Fibroblast of gingiva (primary cell): ENCODE results near the gene PNP.

Source experiments
- DNase-seq: peaks from one replicate; pipeline ENCODE4 v3.0.0-alpha.2; 2011; ENCODE audit warnings: low read depth

Gene PNP

DNA sequence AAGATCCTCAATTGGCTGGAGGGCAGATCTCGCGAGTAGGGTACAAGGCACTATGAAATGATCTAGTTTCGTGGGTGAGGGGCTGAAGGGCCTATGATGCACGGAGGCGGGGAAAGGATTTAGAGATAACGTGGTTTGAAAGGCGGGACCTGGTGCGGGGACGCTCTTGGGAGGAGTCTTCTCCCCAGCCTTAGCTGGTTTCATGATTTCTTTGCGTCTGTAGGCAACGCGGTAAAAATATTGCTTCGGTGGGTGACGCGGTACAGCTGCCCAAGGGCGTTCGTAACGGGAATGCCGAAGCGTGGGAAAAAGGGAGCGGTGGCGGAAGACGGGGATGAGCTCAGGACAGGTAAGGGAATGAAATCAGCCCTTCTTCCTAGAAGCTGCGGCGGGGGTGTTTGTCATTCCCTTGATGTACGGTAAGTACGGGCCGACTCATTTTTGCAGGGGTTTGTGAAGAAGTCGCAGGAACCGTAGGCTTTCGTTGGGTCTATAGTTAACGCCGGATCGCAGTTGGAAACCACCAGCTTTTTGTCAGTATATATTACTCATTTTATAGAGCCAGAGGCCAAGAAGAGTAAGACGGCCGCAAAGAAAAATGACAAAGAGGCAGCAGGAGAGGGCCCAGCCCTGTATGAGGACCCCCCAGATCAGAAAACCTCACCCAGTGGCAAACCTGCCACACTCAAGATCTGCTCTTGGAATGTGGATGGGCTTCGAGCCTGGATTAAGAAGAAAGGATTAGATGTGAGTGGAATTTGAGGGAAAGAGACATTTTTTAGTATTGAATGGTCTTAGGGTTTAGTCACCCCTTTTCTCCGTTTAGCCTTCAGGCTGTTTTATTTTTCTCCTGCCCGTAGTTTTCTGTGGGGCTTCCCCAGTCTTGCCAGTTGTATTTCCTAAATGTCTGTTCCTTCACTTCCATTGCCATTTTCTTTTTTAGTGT is 13.6 kb upstream of the PNP start:
- DNase-seq: peak; percentile 84

DNA sequence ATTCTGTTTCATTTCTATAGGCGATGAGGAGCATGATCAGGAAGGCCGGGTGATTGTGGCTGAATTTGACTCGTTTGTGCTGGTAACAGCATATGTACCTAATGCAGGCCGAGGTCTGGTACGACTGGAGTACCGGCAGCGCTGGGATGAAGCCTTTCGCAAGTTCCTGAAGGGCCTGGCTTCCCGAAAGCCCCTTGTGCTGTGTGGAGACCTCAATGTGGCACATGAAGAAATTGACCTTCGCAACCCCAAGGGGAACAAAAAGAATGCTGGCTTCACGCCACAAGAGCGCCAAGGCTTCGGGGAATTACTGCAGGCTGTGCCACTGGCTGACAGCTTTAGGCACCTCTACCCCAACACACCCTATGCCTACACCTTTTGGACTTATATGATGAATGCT is 12.2 kb upstream of the PNP start:
- no peak for DNase-seq

DNA sequence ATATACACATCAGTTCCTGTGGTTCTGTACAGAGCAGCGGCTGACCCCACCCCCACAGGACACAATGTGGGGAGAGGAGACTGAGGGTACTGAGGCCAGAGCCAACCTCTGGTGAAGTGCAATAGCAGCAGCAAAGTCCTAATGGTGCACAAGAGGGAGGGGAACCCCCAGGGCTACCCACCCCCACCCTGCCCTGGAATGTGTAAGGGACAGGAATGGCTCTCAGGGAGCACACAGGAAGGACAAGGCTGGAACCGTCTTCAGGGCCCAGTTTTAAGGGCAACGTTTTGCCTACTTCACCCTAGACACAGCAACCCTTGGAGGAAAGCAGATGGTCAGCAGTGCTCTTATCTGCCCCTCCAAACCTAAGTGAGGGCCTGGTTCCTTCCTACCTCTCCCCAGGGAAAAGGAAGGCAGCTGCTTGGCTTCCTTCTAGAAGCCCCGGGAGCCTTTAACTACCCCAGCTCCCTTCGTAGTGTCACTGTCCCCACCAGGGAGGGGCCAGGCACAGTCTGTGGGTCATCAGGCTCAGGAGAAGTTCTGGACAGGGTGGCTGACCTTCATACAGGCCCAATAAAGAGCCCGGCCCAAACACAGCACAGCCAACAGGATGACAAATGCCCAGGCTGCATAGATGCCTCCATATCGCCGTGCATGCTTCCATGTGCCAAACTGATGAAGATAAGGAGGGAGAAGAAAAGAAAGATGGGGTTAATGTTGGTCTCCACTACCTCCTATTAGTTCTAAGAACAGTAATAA is 11.0 kb upstream of the PNP start:
- no peak for DNase-seq

DNA sequence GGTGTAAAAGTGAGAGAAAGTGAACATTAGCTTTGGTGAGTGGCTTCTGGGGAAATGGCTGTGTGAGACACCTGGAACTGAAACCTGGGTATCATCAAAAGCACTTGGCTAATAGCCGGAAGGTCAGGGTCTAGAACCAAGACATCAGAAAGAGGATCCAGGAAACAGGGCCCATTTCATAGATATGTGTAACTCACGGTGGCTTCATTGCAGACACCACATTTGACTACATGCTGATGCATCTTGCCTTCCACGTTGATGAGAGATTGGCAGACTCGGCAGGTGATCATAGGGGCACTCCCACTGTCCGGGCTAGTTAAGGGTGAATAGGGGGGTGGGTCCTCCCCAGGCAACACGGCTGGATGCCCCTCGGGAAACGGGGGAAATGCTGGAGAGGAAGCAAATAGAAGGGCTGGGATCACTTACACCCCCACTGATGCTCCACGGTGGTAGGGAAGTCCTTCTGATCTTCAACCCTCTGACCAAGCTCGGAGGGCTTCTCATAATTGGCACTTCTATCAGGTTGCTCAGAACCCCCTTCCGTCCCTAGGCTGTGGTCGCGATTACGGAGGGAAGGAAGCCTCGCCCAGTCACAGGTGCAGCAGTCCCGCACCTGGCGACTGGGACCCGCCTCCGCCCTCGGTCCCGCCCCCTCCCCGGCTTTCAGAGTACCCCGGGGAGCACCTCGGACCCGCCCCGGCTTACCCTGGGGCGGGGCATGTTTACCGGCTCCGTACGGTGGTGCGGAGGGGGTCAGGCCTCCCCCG is 8.6 kb upstream of the PNP start:
- no peak for DNase-seq

DNA sequence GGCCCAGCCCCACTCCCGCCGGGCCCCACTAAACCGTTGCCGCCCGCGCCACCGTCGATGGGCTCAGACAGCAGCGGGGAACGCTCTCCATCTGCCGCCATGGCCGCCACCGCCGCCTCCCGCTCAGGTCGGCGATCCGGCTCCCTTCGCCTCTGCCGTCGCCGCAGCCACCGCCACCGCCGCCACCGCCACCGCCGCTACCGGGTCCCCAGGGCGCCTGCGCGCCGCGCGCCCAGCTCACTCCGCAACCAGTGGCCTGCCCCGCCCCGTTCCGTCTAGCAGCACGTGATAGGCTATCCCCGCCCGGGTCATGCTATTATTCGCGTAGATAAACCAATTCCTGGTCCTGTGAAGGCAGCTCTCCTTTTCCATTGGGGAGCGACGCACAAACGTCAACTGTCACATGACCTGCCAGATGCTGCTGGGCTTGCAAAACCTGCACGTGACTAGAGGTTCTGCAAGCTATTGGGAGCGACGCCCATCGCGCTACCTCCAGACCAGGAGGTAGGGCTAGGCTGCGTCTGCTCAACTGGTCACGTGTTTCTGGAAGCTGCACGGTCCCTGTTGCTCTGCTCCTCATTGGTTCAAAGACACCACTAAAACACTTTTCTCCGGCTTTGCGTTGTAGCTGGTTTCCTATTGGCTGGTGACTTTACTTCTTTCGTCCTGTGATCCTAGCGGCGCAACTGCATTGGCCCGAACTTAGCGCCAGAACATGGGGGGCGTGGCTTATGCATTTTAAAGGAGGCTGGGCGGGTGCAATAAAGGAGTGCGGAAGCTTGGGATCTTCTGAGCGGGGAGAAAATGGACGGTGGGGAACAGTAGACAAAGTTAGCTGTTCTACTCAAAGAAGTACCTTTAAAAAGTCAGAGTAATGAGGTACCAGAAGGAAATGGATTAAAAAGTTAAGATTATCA is 7.7 kb upstream of the PNP start, which contains the start of gene PIP4P1:
TSS of gene PIP4P1 (minus strand) at position 210 of the 917 bp plus-strand sequence. CDS start at position 101, 109 bp downstream.
- peak; percentile 100 for DNase-seq

DNA sequence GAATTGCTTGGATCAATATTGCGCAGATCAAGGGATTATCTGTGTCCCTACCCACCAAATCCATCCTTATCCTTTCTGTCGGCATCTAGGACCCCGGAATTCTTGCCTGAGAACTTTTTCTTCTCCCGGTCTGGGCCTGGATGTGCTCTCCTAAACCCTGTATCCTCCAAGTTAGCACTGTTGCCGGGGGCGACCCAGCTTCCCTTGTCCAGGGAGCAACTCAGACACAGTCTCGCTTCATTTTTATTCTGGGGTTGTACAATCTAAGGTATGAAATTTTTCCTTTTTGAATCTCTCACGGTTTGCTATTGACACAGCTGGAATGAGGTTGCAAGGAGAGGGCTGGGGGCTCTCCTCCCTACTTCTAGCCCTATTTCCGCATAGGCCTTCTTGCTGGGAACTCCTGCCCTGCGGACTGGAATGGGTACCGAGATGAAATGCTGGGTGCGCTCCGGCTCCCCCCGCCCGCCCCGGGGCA is 403 bp upstream of the PNP start:
- DNase-seq: no peak

DNA sequence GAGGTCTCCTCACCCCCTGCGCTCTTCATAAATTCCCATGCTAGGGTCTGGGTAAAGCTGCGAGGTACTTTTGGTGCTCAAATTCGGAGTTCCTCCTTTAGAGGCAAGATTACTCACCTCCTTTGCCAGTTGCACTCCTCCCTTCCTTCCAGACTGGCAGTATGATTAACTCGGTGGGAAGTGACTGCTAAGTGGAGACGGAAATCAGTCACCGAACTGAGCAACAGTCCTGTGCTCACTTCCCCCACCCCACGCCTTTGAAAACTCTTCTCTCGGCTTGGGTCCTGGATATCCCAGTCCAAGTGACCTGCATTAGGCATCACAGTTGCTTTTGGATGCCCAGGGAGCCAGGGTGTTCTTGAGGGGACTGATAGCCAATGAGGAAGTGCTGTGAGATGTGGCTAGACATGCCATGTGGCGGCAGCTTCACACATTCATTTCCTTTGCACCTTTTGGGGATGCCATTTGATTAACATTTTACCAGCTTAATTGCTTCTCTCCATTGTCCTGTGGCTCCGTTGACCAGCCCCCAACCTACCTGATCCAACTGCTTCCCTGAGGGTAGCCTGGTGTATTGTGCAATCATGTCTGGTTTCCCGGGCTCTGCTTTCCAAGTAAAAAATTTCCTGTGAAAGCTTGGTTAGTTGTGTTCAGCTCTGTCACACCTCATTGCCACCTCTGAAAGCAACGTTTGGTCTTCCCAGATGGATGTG is 840 bp downstream of the PNP start:
- DNase-seq: peak; percentile 46

DNA sequence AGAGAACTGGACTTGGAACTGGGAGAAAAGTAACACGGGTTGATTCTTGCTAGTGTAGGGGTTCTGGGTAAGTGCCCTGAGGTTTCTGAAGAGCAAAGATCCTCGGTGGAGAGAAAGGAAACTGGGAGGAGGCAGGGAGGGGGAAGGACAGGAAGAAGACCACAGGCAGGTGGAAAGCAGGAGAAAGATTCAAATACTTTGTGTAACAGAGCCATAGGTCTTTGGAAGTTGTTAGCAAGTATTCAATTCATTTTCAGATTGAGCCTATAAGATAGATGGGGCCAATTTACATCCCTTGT is 1.3 kb downstream of the PNP start:
- DNase-seq: no peak

DNA sequence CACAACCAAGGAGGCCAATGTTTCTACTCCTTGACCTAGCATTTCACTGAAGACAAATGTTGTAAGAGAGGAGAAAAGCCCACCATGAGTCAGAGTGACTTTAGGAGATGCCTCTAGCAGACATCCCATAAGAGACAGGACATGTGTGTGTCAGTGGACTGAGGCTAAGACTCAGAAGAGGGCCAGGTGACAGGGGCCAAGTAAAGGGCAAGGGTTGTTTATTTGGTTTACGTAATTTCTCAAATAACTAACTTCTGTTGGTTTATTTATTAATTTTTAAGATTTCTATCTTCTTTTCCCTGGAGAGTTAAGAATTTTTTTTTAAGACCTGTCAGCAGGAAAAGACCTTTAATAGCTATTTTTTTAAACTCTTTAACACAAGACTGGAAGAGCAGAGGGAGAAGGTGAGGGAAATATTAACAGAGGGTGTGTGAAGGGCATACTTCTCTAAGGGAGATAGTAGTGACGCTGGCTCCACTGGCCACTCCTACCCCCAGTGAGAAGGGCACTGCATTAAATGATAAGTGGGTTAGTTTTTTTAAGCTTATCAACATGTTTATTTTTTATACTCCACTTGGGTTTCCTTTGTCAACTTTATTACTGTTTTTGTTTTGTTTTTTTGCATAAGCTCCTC is 3.4 kb downstream of the PNP start:
- no peak for DNase-seq

DNA sequence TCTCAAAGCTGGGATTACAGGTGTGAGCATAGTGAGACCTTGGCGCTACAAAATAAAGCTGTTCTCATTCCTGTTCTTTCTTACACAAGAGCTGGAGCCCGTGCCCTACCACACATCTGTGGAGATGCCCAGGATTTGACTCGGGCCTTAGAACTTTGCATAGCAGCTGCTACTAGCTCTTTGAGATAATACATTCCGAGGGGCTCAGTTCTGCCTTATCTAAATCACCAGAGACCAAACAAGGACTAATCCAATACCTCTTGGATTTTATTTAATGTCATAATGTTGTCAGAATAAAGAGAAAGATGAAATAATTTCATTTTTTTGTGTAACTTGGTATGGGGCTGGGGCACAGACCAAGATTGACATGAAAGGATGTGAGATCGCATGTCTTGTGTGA is 7.6 kb downstream of the PNP start:
- no peak for DNase-seq

DNA sequence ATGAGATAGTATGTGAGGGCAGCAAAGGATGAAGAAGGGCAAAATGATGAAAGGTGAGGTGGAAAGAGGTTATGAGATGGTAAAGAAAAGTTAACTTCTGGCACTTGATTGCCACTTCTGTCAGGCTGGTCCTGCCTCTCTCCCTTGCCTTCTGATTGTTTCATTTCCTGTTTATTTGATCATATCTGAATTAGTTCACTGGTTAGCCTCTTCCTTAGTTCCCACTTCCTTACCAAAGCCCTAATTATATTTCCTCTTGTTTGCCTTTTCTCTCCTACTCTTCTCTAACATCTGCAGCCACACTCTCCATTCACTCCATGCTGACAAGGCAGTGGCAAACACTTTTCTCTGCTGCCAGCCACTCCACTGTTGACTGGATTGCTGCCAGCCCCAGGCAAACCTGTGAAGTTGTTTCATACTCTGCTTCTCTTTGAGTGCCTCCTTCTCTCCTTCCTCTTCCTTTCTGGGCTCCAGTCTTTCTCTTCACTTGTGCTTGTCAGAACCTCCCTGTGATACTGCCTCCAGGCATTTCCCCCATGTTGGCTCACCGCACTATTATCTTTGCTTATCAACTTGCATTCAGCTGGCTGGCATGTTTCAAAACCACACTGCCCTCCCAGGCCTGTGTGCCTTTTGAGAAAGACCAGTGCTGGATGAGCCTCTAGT is 8.1 kb downstream of the PNP start:
- no peak for DNase-seq

DNA sequence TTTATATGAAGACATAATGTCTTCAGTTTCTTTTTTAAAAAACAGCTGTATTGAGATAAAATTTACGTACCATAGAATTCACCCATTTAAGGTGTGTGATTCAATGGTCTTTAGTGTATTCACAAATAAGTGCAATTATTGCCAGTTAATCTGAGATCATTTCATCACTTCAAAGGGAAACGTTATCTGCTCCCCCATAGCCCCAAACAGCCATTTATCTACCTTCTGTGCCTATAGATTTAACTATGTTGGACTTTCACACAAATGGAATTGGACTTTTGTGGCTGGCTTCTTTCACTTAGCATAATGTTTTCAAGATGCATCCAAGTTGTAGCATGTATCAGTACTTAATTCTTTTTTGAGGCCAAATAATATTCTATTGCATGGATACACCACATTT is 9.7 kb downstream of the PNP start:
- DNase-seq: no peak

DNA sequence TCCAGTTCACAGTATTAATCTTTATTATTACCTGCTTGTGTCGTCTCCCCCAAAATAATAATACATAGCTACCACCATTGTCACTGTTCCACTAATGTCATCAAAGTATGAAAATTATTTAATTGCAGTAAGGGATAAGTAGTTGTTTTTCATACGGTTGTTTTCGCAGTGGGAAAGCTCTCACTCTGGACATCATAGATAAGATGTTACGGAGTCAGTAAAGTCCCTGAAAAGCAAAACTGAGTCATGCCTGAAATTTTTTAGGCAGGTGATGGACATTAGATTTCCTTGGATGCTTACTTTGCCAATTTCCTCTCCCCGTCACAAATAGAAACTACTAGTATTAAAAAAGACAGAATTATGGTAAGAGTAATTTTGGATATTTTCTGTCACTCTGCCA is 13.2 kb downstream of the PNP start:
- no peak for DNase-seq

DNA sequence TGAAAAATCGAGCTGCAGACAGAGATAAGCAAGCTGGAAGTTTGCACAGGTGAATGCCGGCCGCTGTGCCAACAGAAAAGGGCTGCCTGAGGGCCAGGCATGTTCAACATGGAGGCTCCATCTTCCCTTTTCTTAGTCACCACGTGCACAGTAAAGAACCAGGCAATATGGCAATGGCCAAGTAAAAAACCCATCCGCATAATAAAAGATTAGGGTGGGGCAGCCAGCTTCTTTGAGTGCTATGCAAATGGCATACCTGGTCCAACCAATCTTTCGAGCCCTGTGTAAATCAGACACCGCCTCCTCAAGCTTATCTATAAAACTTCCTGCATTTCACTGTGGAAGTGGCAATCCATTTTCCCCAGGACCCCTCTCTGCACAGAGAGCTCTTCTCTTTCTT is 16.7 kb downstream of the PNP start:
- DNase-seq: no peak

DNA sequence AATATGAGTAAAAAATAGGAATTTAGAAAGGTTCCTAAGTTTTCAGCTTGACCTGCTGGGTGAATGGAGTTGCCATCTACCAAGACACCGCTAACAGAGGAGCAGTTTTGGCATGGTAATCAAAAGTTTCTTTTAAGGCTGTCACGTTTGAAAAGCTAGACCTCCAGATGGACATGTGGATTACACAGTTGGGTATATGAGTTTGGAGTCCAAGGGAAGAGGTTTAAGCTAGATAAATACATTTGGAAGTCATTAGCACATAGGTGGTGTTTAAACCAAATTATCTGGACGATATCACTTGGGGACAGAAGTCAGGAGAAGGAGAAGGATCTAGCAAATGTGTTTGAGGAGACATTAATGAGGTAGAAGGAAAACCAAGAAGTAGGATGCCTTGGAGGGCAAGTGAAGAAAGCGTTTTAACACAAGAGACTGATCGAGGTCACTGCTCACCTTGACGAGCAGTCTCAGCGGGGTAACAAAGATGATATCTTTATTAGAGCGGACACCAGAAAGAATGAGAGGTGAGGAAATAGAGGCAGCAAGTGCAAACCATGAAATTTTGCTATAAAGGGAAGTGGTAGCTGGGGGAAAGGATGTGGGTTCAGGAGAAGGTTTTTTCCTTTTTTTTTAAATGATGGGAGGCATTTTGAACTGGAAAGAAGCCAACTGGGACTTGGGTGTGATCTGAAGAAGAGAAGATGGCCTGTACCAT is 17.6 kb downstream of the PNP start:
- no peak for DNase-seq

DNA sequence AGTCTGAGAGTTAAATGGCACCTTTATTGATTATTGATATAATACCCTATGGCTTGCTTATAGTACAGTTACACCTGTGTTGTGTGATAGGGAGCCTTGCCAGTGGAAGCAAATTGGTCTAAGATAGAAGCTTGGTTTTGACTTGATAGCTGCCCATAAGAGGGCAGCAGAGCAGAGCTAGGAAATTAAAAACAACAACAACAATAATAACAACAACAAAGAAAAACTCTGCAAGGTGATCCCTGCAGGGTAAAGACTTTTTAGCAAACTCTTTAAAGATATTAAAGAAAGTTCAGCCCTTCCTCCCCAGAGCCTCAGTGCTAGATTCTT is 18.2 kb downstream of the PNP start:
- DNase-seq: no peak

DNA sequence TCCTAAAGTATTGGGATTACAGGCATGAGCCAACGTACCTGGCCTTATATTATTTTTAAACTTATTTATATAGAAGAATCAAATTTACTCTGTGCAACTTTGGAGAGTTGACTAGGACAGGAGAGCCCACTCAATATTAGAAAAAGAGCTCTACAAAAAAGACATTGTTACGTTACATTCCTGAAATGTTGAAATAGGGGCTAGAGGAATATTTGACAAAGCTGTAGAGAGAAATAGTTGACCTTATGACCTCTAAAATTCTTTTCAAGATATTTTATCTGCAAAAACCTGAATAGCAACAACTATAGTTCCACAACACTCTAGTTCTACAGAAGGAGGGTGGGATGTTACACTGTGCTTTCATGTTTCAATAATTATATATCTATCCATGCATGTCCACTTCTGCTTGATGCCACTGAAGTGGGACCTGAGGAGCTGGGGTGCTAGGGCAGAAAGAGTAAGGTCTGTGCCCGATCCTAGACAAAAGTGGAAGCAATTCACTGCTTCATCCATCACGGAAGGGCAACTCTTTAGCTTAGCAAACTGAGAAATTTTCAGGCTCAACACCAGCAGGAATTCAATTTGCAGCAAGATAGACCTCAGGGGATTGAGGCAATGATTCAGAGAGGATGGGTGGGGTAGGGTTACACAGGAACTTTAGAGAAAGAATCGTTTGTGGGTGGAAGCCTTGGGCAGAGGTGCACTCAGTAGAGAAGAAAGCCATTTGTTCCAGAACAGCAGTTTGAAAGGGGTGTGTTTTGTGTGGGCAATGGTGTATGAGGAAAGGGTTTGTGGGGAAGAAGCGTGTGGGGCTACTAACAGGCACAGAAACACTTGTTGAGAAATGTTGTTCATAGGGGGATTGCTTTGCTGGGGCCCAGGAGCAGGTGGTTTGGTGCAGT is 20.1 kb downstream of the PNP start:
- DNase-seq: no peak

DNA sequence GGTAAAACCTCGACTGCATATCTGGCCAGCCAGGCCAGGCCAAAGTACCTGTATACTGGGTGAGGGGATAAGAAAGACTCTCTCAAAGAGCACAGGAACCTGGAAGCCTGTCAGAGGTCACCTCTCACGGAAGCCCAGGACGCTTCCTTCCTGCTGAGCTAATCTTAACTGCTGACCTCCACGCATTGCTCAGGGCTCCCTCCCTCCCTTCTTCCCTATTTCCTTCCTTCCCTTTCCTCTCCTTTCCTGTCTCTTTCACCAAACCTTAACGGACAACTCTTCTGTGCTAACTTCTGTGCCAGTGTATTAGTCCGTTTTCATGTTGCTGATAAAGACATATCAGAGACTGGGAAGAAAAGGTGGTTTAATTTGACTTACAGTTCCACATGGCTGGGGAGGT is 21.4 kb downstream of the PNP start:
- no peak for DNase-seq
